ENCODE results near the gene SUGP2. TPM values are rescaled to one million over a fixed set of nuclear protein-coding genes. Genes with fewer than 3 reads are reported as not detected.

Gene SUGP2
- total and polyA plus RNA-seq, 4 donors, result 27.6 to 73.4 (median 59.6) TPM

- H3K36me3 ChIP-seq (ENCODE audit: control insufficient read depth in 4 of 4, insufficient read depth in 4 of 4, low read length in 4 of 4), result peaks cover 7 to 37% (median 9%) of the 10 kb centered on the region in 4 donors
- WGBS, 2 donors, result 86 to 91% methylated on average over 16 of the region's 16 CpGs
These were observed 42.3 kb downstream of the SUGP2 start for GRCh38 chr19:18991006-18991405.

GRCh38 chr19:18990128-18990708 is 43.1 kb downstream of the SUGP2 start:
- ATAC-seq (ENCODE audit: insufficient read depth, low FRiP score) (no peak), DNase-seq (no peak)
- H3K27ac ChIP-seq (ENCODE audit: low read depth in 1 of 2, low read length in 1 of 2), result no peak overlapping the region
- peaks cover 7 to 34% (median 9%) of the 10 kb centered on the region in 4 donors for H3K36me3 ChIP-seq (ENCODE audit: control insufficient read depth in 4 of 4, insufficient read depth in 4 of 4, low read length in 4 of 4)
- TF ChIP-seq, protein P1, sequence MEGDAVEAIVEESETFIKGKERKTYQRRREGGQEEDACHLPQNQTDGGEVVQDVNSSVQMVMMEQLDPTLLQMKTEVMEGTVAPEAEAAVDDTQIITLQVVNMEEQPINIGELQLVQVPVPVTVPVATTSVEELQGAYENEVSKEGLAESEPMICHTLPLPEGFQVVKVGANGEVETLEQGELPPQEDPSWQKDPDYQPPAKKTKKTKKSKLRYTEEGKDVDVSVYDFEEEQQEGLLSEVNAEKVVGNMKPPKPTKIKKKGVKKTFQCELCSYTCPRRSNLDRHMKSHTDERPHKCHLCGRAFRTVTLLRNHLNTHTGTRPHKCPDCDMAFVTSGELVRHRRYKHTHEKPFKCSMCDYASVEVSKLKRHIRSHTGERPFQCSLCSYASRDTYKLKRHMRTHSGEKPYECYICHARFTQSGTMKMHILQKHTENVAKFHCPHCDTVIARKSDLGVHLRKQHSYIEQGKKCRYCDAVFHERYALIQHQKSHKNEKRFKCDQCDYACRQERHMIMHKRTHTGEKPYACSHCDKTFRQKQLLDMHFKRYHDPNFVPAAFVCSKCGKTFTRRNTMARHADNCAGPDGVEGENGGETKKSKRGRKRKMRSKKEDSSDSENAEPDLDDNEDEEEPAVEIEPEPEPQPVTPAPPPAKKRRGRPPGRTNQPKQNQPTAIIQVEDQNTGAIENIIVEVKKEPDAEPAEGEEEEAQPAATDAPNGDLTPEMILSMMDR (IDR thresholded peaks at IDR 0.05; ENCODE audit: control extremely low read depth, extremely low read depth), result no peak
- 86 to 87% methylated on average over 5 of the region's 5 CpGs for WGBS, 2 donors
- no peaks in the 10 kb centered on the region for H3K27me3 ChIP-seq (ENCODE audit: control insufficient read depth in 3 of 3, insufficient read depth in 3 of 3, low read length in 2 of 3)
- H3K4me1 ChIP-seq (ENCODE audit: control insufficient read depth in 5 of 5, insufficient read depth in 5 of 5, low read length in 5 of 5), result peaks cover 0 to 49% (median 20%) of the 10 kb centered on the region in 5 donors
- H3K4me3 ChIP-seq, result no peak overlapping the region
- no peaks in the 10 kb centered on the region for H3K9me3 ChIP-seq (ENCODE audit: control insufficient read depth in 4 of 4, insufficient read depth in 3 of 4, low read length in 3 of 4)
- H3K9ac ChIP-seq (ENCODE audit: insufficient read depth in 1 of 2, low read length in 2 of 2), result no peak overlapping the region

More at GRCh38 chr19:18991006-18991405, 42.3 kb downstream of the SUGP2 start:
- Histone ChIP-seq H3K4me3 (no peak overlapping the region), H3K27me3 (ENCODE audit: control insufficient read depth in 3 of 3, insufficient read depth in 3 of 3, low read length in 2 of 3) (no peaks in the 10 kb centered on the region), H3K9me3 (ENCODE audit: control insufficient read depth in 4 of 4, insufficient read depth in 3 of 4, low read length in 3 of 4) (no peaks in the 10 kb centered on the region), H3K27ac (ENCODE audit: low read depth in 1 of 2, low read length in 1 of 2) (no peak overlapping the region), H3K4me1 (ENCODE audit: control insufficient read depth in 5 of 5, insufficient read depth in 5 of 5, low read length in 5 of 5) (peaks cover 0 to 51% (median 24%) of the 10 kb centered on the region in 5 donors), H3K9ac (ENCODE audit: insufficient read depth in 1 of 2, low read length in 2 of 2) (no peak overlapping the region)
- TF ChIP-seq, protein P1 (IDR thresholded peaks at IDR 0.05; ENCODE audit: control extremely low read depth, extremely low read depth), result no peak
- ATAC-seq (ENCODE audit: insufficient read depth, low FRiP score) (no peak), DNase-seq (peak; percentile 66 to 84 (median 79))

DNA sequence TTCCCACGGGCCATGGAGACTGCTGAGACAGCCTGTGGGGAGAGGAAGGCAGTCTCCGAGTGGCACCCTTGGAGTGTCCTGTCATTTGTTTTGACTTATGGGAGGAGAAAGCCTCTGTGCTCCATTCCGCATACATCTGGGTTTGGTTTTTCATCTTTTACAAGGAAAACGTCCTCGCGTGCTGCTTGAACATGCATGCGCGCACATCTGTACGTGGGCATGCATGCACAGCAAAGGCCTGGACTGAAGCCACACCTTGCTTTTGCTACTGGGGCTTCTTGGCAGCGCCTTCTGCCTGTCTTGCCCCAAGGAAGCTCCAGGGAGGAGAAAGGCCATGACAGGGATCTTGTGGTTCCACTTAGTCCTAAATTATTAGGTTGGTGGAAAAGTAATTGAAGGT is 44.0 kb downstream of the SUGP2 start:
- TF ChIP-seq, protein P1 (IDR thresholded peaks at IDR 0.05; ENCODE audit: control extremely low read depth, extremely low read depth), result no peak
- 86 to 89% methylated on average over 10 of the region's 10 CpGs for WGBS, 2 donors
- Histone ChIP-seq H3K9ac (ENCODE audit: insufficient read depth in 1 of 2, low read length in 2 of 2) (no peak overlapping the region), H3K4me3 (no peak overlapping the region), H3K27me3 (ENCODE audit: control insufficient read depth in 3 of 3, insufficient read depth in 3 of 3, low read length in 2 of 3) (no peaks in the 10 kb centered on the region), H3K27ac (ENCODE audit: low read depth in 1 of 2, low read length in 1 of 2) (no peak overlapping the region), H3K9me3 (ENCODE audit: control insufficient read depth in 4 of 4, insufficient read depth in 3 of 4, low read length in 3 of 4) (no peaks in the 10 kb centered on the region), H3K36me3 (ENCODE audit: control insufficient read depth in 4 of 4, insufficient read depth in 4 of 4, low read length in 4 of 4) (peaks cover 6 to 26% (median 7%) of the 10 kb centered on the region in 4 donors), H3K4me1 (ENCODE audit: control insufficient read depth in 5 of 5, insufficient read depth in 5 of 5, low read length in 5 of 5) (peaks cover 0 to 48% (median 19%) of the 10 kb centered on the region in 5 donors)
- DNase-seq, result no peak
- ATAC-seq (ENCODE audit: insufficient read depth, low FRiP score), result no peak

Measured in lung (tissue), 12 donors.